A204.1 (cell line): ENCODE results near the gene AK8.

ENCODE experiments used
- FAIRE-seq: peaks from 2 replicates; lab custom pipeline; 2012; peaks lifted over from hg19 to GRCh38; lab: Jason Lieb, UNC

Gene AK8

GRCh38 chr9:132770770-132771310 lies 107.2 kb downstream of the AK8 start:
- no peak for FAIRE-seq

- no peak for FAIRE-seq
Observed at GRCh38 chr9:132769906-132770769, 107.9 kb downstream of the AK8 start.

- FAIRE-seq = no peak
Observed at GRCh38 chr9:132768932-132769905, 108.9 kb downstream of the AK8 start.

GRCh38 chr9:132763574-132763973 lies 114.5 kb downstream of the AK8 start:
- FAIRE-seq = no peak

- no peak for FAIRE-seq
Observed at GRCh38 chr9:132762896-132763295, 115.2 kb downstream of the AK8 start.

GRCh38 chr9:132761602-132762001 lies 116.5 kb downstream of the AK8 start:
- no peak for FAIRE-seq

GRCh38 chr9:132760057-132760456 lies 118.0 kb downstream of the AK8 start:
- FAIRE-seq = no peak

- no peak for FAIRE-seq
Observed at GRCh38 chr9:132757016-132757415, 121.1 kb downstream of the AK8 start.

GRCh38 chr9:132756214-132756845 lies 121.8 kb downstream of the AK8 start:
- no peak for FAIRE-seq

- no peak for FAIRE-seq
Observed at GRCh38 chr9:132755096-132755495, 123.0 kb downstream of the AK8 start.

- no peak for FAIRE-seq
Observed at GRCh38 chr9:132754236-132754635, 123.8 kb downstream of the AK8 start.

GRCh38 chr9:132753593-132753880 lies 124.5 kb downstream of the AK8 start:
- no peak for FAIRE-seq

GRCh38 chr9:132752877-132753592 lies 125.0 kb downstream of the AK8 start:
- no peak for FAIRE-seq

- no peak for FAIRE-seq
Observed at GRCh38 chr9:132750668-132751067, 127.4 kb downstream of the AK8 start.

GRCh38 chr9:132749306-132749705 lies 128.8 kb downstream of the AK8 start:
- no peak for FAIRE-seq

GRCh38 chr9:132748450-132748849 lies 129.6 kb downstream of the AK8 start:
- no peak for FAIRE-seq

- FAIRE-seq = no peak
Observed at GRCh38 chr9:132745756-132746709, 132.1 kb downstream of the AK8 start.

- no peak for FAIRE-seq
Observed at GRCh38 chr9:132744881-132745755, 133.0 kb downstream of the AK8 start.

- FAIRE-seq = no peak
Observed at GRCh38 chr9:132743931-132744479, 134.1 kb downstream of the AK8 start.
